ENCODE measurements around the gene BTN2A1.
"Not testable (repeated sequence)": the region's sequence is repeated elsewhere in the genome, so short reads cannot be mapped to it uniquely, and the experiment has no call there.

The BTN2A1 gene

DNA sequence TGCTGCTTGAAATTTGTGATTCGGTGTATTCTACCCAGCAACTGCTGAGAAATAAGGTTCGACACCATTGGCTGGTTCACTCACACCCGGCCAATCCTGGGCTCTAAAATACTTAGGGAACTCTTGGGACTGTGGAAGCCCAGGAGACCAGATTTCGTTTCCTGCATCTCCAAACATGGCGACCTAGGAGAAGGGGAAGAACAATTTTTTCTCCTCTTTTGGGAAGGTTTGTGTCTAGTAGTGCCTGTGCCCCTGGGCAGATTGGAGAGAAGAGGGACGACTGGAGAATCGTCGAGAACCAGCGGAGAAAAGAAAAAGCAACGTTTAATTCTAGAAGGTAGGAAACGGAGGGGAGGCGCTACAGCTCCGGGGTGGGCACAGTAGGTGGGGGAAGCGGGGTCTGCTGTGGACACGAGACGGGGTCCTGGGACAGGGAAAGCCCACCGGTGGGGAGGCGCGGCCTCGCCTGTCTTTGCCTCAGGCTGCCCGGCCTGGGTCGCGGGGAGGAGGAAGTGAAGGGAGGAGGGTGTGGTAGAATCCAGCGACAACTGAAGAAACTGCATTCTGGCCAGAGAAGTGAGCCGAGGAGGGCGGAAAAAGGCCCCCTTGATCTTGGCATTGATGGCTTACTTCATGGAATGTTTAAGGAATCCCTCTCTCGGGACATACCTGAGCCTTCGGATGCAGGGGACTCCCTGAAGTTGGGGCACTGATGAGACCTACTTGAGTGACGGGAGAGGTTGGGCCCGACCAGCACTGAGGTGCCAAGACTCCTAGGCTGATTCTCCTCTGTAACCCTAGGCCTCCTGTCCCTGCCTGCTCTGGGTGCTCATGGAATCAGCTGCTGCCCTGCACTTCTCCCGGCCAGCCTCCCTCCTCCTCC, at the start of gene BTN2A1:
Gene BTN2A1, plus strand, starts transcription at position 150 of the 883 bp plus-strand sequence. Its CDS starts 682 bp downstream, at position 832.
- DNase-seq (ENCODE audit: low spot score), result peak; percentile 92

DNA sequence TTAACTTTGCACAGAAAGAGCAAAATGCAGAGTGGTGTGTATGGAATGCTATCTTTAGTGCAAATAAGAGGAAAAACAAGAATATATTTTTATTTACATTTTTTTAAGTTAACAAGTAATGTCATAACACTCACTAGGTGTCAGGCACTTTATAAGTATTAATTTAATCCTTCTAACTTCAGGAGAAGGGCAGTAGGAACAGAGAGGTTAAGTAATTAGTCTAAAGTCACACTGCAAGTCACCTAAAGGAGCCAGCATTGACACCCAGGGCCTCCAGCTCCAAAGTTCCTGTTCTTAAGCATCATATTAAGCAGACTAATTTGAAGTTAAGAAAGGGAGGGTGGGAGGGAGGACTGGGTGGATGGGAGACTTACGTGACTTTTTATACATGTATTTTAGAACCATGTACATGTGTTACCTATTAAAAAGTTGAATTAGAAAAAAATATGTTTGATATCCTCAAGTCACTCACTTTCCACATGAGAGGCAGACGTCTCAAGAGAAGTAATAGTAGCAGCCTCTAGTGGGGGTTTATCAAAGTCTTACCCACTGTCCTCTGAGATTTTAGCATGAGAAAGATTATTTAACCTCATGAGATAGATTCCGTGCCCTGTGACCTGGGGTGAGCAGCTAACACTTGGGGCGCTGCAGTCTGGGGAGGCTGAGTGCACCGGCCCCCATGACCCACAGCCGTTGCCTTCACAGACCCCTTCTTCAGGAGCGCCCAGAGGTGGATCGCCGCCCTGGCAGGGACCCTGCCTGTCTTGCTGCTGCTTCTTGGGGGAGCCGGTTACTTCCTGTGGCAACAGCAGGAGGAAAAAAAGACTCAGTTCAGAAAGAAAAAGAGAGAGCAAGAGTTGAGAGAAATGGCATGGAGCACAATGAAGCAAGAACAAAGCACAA, 48.7 kb upstream of the BTN2A1 start:
- no peak for DNase-seq (ENCODE audit: low spot score)

DNA sequence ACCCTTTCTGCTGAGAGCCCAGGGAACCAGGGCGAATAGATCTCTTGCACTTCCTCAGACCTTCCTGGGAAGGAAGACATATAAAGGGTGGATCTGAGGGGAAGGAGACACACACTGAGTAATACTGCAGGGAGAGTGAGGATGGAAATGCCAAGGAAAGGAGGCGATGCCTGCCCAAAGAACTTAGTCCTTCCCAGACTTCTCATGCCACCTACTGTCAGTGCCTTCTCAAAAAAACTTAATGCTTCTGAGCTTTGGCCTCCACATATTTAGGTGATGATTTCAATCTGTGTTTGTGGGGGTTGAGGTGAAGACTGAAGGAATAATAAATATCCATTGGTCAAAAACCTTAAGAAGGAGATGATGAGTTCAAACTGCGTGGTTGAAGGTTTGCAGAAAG, 46.0 kb upstream of the BTN2A1 start:
- DNase-seq (ENCODE audit: low spot score), result no peak

DNA sequence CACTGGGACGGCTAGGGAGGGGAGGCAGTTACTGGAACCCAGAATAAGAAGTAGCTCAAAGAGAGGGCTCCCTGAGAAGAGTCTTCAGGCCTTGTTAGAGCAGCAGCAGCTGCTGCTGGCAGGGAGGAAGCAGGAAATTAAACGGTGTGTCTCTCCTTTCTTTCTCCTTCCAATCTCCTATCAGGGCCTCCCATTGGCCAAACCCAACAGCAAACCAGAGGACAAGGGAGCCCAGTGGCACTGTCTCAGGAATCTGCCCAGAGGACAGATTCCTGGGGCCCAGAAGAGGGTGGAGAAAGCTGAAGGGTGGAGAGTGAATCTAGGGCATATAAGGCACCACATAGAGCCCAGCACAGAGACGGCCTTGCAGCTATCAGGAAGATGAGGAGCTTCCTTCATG, 45.5 kb upstream of the BTN2A1 start:
- DNase-seq (ENCODE audit: low spot score), result no peak

DNA sequence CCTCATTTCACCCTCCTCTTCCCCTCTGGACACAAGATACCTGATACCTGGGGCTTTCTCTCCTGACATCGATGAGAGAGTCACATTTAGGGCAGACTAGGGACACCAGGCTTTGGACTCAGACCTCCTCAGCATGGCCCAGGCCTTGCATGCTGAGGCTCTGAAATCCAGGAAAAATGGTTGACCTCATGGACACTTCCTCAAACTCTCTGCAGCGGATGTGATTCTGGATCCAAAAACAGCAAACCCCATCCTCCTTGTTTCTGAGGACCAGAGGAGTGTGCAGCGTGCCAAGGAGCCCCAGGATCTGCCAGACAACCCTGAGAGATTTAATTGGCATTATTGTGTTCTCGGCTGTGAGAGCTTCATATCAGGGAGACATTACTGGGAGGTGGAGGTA, 44.8 kb upstream of the BTN2A1 start:
- DNase-seq (ENCODE audit: low spot score), result no peak

GRCh38 chr6:26414281-26414680, 43.5 kb upstream of the BTN2A1 start:
- DNase-seq (ENCODE audit: low spot score), result no peak

GRCh38 chr6:26415036-26415614, 42.6 kb upstream of the BTN2A1 start:
- DNase-seq (ENCODE audit: low spot score), result no peak

DNA sequence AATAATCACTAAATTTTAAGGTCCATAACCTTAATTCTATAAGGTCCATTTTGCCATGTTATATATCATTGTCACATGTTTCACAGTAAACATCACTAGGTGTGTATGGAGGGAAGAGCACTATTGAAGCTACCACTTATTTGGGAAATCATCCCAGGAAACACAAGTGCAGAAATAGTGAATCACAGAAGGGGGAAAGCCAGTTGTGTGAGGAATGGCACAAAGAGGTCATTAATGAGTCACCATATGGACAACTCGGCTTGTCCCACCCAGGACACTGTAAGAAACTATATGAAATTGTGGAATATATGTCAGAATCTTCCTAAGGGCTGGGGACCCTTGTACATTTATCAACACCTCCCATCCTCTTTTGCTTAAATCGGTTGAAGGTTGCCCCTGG, 42.0 kb upstream of the BTN2A1 start:
- DNase-seq (ENCODE audit: low spot score), result no peak

DNA sequence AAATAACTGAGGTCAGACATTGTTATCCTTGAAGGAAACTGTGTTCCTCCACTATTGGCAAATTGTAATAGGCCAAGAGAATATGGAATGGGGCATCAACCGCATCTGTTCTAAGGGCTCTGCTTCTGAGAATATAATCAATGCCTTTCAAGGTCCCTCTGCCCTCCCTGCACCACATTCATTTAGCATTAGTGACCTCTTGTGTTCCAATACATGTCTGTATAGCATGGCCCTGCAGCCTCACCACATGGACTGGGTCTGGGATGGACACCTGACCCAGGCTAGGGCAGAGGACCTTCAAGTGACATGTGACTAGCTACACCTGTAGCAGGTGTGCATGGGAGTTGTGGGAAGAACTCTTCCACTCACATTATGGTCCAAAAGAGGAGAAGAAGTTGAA, 41.5 kb upstream of the BTN2A1 start:
- DNase-seq (ENCODE audit: low spot score), result no peak

DNA sequence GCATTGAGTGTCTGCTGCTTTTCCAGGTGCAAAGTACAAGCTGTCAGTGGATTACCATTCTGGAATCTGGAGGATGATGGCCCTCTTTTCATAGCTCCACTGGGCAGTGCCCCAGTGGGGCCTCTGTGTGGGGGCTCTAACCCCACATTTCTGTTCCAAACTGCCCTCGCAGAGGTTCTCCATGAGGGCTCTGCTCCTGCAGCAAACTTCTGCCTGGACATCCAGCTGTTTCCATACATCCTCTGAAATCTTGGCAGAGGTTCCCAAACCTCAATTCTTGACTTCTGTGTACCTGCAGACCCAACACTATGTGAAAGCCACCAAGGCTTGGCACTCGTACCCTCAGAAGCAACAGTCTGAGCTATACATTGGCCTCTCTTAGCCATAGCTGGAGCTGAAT, 39.7 kb upstream of the BTN2A1 start:
- DNase-seq (ENCODE audit: low spot score), result not testable (repeated sequence)

- DNase-seq (ENCODE audit: low spot score), result not testable (repeated sequence)
These were observed 39.0 kb upstream of the BTN2A1 start for GRCh38 chr6:26418795-26419194.

DNA sequence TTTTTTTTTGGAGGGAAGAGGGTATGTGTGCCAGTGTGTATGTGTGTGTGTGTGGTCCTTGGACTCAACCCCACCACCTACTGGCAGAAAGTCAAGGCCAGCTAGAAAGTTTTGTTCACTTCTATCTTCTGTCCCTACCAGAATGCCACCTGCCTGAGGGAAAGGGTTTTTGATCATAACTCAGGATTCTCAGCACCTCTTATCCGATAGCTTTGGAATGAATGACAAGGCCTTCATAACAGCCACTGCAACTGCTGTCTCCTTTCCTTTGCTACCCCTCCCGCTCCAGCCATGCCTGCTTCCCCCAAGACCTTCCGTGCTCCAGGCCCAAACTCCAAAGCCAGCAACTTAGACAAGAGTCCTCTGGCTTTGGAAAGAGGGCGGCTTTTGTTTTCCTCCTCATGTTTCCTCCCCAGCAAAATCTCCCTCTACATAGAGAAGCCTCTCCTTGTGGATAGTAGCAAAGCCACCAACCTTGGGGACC, 37.0 kb upstream of the BTN2A1 start:
- no peak for DNase-seq (ENCODE audit: low spot score)

DNA sequence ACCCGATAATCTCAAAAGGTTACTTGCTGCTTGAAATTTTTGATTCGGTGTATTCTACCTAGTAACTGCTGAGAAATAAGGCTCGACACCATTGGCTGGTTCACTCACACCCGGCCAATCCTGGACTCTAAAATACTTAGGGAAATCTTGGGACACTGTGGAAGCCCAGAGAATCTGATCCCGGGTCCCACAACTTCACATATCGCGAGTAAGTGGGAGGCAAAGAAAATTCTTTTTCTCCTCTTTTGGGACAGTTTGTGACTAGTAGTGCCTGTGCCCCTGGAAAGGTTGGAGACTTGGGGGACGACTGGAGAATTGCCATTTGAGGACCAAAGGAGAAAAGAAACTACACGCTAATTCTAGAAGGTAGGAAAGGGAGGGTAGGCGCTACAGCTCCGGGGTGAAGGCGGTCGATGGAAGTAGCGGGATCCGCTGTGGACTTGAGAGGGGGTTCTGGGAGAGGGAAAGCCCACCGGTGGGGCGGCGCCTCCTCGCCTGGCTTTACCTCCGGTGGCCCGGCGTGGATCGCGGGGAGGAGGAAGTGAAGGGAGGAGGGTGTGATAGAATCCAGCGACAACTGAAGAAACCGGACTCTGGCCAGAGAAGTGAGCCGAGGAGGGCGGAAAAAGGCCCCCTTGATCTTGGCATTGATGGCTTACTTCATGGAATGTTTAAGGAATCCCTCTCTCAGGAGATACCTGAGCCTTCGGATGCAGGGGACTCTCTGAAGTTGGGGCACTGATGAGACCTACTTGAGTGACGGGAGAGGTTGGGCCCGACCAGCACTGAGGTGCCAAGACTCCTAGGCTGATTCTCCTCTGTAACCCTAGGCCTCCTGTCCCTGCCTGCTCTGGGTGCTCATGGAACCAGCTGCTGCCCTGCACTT, 36.3 kb upstream of the BTN2A1 start:
- peak; percentile 91 for DNase-seq (ENCODE audit: low spot score)

GRCh38 chr6:26422329-26422728, 35.4 kb upstream of the BTN2A1 start:
- no peak for DNase-seq (ENCODE audit: low spot score)

- no peak for DNase-seq (ENCODE audit: low spot score)
These were observed 30.9 kb upstream of the BTN2A1 start for GRCh38 chr6:26426691-26427450.

DNA sequence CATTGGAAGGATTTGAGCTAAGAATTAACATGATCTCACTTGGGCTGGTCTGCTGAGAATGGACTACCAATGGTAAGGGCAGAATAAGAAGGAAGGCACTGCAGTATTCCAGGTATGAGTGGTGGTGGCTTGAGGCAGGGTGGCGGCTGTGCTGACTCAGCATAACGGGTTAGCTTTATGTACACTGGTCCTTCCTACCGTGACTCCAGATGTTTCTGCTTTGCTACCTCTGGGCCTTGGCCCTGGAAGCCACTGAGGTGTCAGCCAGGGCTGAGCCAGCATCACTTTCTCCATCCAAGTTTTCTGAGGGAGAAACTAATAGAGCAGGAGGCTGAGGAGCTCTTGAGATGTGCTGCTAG, 30.3 kb upstream of the BTN2A1 start:
- DNase-seq (ENCODE audit: low spot score), result no peak

GRCh38 chr6:26428206-26428605, 29.5 kb upstream of the BTN2A1 start:
- no peak for DNase-seq (ENCODE audit: low spot score)

DNA sequence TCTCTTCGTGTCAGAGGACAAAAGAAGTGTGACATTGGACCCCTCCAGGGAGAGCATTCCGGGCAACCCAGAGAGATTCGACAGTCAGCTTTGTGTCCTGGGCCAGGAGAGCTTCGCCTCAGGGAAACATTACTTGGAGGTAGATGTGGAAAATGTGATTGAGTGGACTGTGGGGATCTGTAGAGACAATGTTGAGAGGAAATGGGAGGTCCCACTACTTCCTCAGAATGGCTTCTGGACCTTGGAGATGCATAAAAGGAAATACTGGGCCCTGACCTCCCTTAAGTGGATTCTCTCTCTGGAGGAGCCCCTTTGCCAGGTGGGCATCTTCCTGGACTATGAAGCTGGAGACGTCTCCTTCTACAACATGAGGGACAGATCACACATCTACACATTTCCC, 27.0 kb upstream of the BTN2A1 start:
- DNase-seq (ENCODE audit: low spot score), result no peak

GRCh38 chr6:26431258-26432172, 26.2 kb upstream of the BTN2A1 start:
- no peak for DNase-seq (ENCODE audit: low spot score)
